OCI-LY7 (cell line): Measurements from ENCODE around the gene FOXO3. TPM values are rescaled to one million over a fixed set of nuclear protein-coding genes. Genes with fewer than 3 reads are reported as not detected.

Experiments used
- BruUV-seq: library from RNA; stranded (reverse); fragments of 400-500 nt; replicated peaks from 2 replicates; lab custom pipeline; 2021; lab: Mats Ljungman, UMichigan
- CTCF ChIA-PET: fragments of 300-600 bp; sonication (Branson Sonifier 250); formaldehyde crosslinking; loops from one replicate; lab custom pipeline; 2022; ENCODE audit warnings: antibody characterized with exemption; ENCODE audit not compliant: unreplicated experiment; lab: Charles Lee
- POLR2A ChIA-PET: fragments of 300-600 bp; sonication (Branson Sonifier 250); formaldehyde crosslinking; loops from one replicate; lab custom pipeline; 2022; ENCODE audit warnings: antibody characterized with exemption; lab: Charles Lee
- DNase-seq: peaks from one replicate; pipeline ENCODE4 v3.0.0-alpha.2; 2015; ENCODE audit warnings: low spot score
- H2AFZ ChIP-seq: fragments of 200-600 bp; sonication (generic), shearing (Covaris generic); 2 replicates; pipeline ENCODE4 v1.6.1; 2014; ENCODE audit warnings: mild to moderate bottlenecking, antibody characterized with exemption, low read length, moderate library complexity
- H3K27ac ChIP-seq: fragments of 200-600 bp; sonication (generic); 2 replicates; pipeline ENCODE4 v1.5.1; 2014; ENCODE audit warnings: mixed run types, low read depth, mild to moderate bottlenecking, moderate library complexity, low read length, inconsistent platforms; ENCODE audit not compliant: poor library complexity, severe bottlenecking
- H3K36me3 ChIP-seq: fragments of 200-600 bp; sonication (generic); 2 replicates; pipeline ENCODE4 v1.6.1; 2014; ENCODE audit warnings: mild to moderate bottlenecking, antibody characterized with exemption, low read length, moderate library complexity, mixed read lengths; ENCODE audit not compliant: insufficient read depth
- H3K4me1 ChIP-seq: fragments of 200-600 bp; sonication (generic); 2 replicates; pipeline ENCODE4 v1.5.1; 2014; ENCODE audit warnings: mild to moderate bottlenecking, low read length; ENCODE audit not compliant: insufficient read depth, poor library complexity, severe bottlenecking
- H3K4me2 ChIP-seq: fragments of 200-600 bp; sonication (generic); 2 replicates; pipeline ENCODE4 v1.6.1; 2014; ENCODE audit warnings: mild to moderate bottlenecking, low read length
- H3K4me3 ChIP-seq: fragments of 200-600 bp; sonication (generic); 2 replicates; pipeline ENCODE4 v1.5.1; 2014; ENCODE audit warnings: mild to moderate bottlenecking, low read depth, low read length; ENCODE audit not compliant: poor library complexity, severe bottlenecking
- H3K79me2 ChIP-seq: fragments of 200-600 bp; sonication (generic); 2 replicates; pipeline ENCODE4 v1.6.1; 2016; ENCODE audit warnings: low read depth, mild to moderate bottlenecking, low read length, moderate library complexity, mixed read lengths; ENCODE audit not compliant: insufficient read depth
- H3K9me2 ChIP-seq: fragments of 200-600 bp; sonication (generic); 2 replicates; pipeline ENCODE4 v1.6.1; 2016; ENCODE audit warnings: mild to moderate bottlenecking, low read length, mixed read lengths; ENCODE audit not compliant: insufficient read depth
- H3K9me3 ChIP-seq: fragments of 200-600 bp; sonication (generic); 2 replicates; pipeline ENCODE4 v1.6.1; 2014; ENCODE audit warnings: mild to moderate bottlenecking, mixed run types, low read length, mixed read lengths
- H4K20me1 ChIP-seq: fragments of 200-600 bp; sonication (generic); 2 replicates; pipeline ENCODE4 v1.6.1; 2014; ENCODE audit warnings: mild to moderate bottlenecking, antibody characterized with exemption, low read length, moderate library complexity, mixed read lengths; ENCODE audit not compliant: insufficient read depth
- EZH2phosphoT487 ChIP-seq: fragments of 200-600 bp; sonication (generic); IDR thresholded peaks from 2 replicates; pipeline ENCODE4 v1.6.1; 2018; ENCODE audit warnings: low read depth, borderline replicate concordance, mild to moderate bottlenecking, mixed run types, antibody characterized with exemption, low read length, moderate library complexity, mixed read lengths
- intact Hi-C: fragments of 100-400 bp; cut with micrococcal nuclease; formaldehyde crosslinking; loops from one replicate; pipeline ENCODE4 v1.10.0; 2022; ENCODE audit not compliant: unreplicated experiment
- total RNA-seq, 2 experiments: library from RNA; depleted of rRNA in 1 of 2; stranded (reverse); fragments of >200 nt in 1 of 2; shearing (Covaris generic) in 1 of 2; gene quantifications; 2 replicates each; pipeline ENCODE4 v1.2.3, GENCODE V29; 2014 to 2022
- TF ChIP-seq, protein P1 (sequence below): fragments of 200-600 bp; sonication (generic); conservative IDR thresholded peaks from 2 replicates; pipeline ENCODE4 v1.5.1; 2014; ENCODE audit warnings: mild to moderate bottlenecking, antibody characterized with exemption, low read length, moderate library complexity, mixed read lengths

FOXO3 gene
- total RNA-seq, 2 experiments from 2014 or later: 3.8 to 9.9 TPM

DNA sequence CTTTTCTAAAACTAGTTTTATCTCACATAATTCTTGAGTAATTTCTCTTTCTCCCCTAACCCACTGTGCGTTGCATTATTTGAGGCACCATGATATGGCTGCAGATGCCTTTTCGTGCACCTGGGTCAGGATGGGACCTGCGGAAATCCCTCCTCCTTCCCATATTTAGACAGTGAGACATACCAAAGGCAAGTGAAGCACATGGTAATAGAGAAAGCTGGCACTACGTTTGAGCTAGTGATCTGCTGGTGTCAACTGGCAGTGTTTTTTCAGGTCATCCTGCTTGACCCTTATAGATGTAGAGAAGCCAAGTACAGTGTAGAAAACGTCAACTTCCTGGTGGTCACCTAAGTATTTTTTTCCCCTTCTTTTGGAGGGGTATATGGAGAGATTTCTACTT is 71.7 kb downstream of the FOXO3 start:
- no peaks in the 10 kb centered on the region for H3K9me2 ChIP-seq
- TF ChIP-seq, protein P1, sequence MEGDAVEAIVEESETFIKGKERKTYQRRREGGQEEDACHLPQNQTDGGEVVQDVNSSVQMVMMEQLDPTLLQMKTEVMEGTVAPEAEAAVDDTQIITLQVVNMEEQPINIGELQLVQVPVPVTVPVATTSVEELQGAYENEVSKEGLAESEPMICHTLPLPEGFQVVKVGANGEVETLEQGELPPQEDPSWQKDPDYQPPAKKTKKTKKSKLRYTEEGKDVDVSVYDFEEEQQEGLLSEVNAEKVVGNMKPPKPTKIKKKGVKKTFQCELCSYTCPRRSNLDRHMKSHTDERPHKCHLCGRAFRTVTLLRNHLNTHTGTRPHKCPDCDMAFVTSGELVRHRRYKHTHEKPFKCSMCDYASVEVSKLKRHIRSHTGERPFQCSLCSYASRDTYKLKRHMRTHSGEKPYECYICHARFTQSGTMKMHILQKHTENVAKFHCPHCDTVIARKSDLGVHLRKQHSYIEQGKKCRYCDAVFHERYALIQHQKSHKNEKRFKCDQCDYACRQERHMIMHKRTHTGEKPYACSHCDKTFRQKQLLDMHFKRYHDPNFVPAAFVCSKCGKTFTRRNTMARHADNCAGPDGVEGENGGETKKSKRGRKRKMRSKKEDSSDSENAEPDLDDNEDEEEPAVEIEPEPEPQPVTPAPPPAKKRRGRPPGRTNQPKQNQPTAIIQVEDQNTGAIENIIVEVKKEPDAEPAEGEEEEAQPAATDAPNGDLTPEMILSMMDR: no peak
- TF ChIP-seq EZH2phosphoT487: no peak
- H3K4me2 ChIP-seq: no peak overlapping the region
- H3K79me2 ChIP-seq: no peaks in the 10 kb centered on the region
- ChIA-PET POLR2A (interaction anchor here (1.3 kb wide), 1 partner anchor 35 kb away, joined by 3 read pairs; no protein-coding TSS in a partner anchor), CTCF (no interaction called here)
- no peaks in the 10 kb centered on the region for H3K4me1 ChIP-seq
- H3K27ac ChIP-seq: no peak overlapping the region
- no peak overlapping the region for H2AFZ ChIP-seq
- H3K9me3 ChIP-seq: no peaks in the 10 kb centered on the region
- H3K36me3 ChIP-seq: no peaks in the 10 kb centered on the region
- H3K4me3 ChIP-seq: no peak overlapping the region
- H4K20me1 ChIP-seq: no peaks in the 10 kb centered on the region; the same call in 1 of the 2 replicates
- BruUV-seq: no TSS peak
- intact Hi-C loops: no loop called here
- no peak for DNase-seq

DNA sequence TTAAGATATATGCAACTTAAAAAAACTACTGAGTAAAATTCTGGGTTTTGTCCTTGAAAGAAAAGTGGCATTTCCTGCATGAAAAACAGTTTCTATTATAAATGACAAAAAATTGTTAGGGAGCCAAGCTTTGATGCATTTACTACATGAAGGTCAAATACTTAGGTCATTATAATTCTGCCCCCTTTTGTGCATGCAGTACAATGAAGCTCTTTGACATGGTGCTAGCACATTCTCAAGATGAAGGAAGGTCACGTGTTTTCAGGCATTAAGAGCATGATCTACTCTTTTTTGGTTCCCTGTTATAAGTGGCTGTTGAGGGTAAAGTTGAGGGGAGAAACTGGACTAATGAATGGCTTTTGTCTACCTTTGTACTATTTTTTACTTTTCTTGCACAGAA is 72.7 kb downstream of the FOXO3 start:
- Histone ChIP-seq H3K4me1 (no peaks in the 10 kb centered on the region), H3K4me2 (no peak overlapping the region), H3K4me3 (no peak overlapping the region), H3K9me3 (no peaks in the 10 kb centered on the region), H3K79me2 (no peaks in the 10 kb centered on the region), H4K20me1 (no peaks in the 10 kb centered on the region; the same call in 1 of the 2 replicates), H3K9me2 (no peaks in the 10 kb centered on the region), H2AFZ (no peak overlapping the region), H3K36me3 (no peaks in the 10 kb centered on the region), H3K27ac (no peak overlapping the region)
- CTCF ChIA-PET: no interaction called here
- TF ChIP-seq, protein P1: no peak
- intact Hi-C loops: no loop called here
- POLR2A ChIA-PET: interaction anchor here (0.7 to 1.3 kb wide), 2 partner anchors 34 to 141 kb away, joined by 3 to 4 read pairs; no protein-coding TSS in a partner anchor
- BruUV-seq: no TSS peak
- no peak for DNase-seq

DNA sequence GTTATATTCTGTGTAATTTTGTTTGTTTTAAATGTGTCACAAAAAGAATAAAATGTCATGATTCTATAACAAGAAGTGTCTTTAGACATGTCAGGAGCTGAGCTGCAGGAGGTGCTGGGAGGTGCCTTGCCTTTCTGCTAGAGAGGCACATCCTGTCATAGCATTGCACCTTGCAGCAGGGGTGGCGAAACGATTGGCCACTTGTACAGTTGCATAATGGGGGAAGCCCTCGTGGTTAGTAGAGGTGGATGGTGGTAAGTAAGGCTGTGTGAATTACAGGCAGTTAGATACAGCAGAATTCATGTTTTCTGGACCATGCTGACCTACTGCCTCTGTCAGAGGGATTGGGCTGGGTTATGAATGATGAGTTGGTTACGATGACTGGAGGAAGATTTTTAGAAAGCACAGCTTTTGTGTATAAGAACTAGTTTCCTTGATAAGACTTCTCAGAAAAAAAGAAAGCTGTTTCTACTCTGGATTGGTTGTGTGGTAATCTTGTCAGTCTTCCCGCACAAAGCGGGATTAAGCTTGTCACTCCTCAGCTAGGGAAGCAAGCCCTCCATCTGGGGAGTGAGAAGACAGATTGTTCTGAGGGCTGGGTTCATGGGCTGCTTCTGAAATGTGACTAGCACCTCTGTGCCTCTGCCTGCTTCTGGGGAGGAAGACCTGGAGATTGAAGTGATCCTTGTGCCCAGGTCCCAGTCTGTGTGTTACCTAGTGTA is 74.9 kb downstream of the FOXO3 start:
- TF ChIP-seq, protein P1: no peak
- TF ChIP-seq EZH2phosphoT487: no peak
- no peaks in the 10 kb centered on the region for H3K79me2 ChIP-seq
- no peak overlapping the region for H3K27ac ChIP-seq
- H3K9me3 ChIP-seq: no peaks in the 10 kb centered on the region
- H3K4me1 ChIP-seq: peaks cover 5% of the 10 kb centered on the region
- ChIA-PET POLR2A (interaction anchor here (0.6 to 0.9 kb wide), 2 partner anchors 11 to 378 kb away, joined by 3 to 5 read pairs; no protein-coding TSS in a partner anchor), CTCF (no interaction called here)
- no peak overlapping the region for H3K4me2 ChIP-seq
- H3K4me3 ChIP-seq: no peak overlapping the region
- no peaks in the 10 kb centered on the region for H3K9me2 ChIP-seq
- no TSS peak for BruUV-seq
- intact Hi-C loops: no loop called here
- no peak overlapping the region for H2AFZ ChIP-seq
- H4K20me1 ChIP-seq: no peaks in the 10 kb centered on the region
- peak; percentile 31 for DNase-seq
- no peaks in the 10 kb centered on the region for H3K36me3 ChIP-seq
